ENCODE measurements around the gene NOVA1. TPM values are rescaled to one million over a fixed set of nuclear protein-coding genes. Genes with fewer than 3 reads are reported as not detected.

NOVA1 gene
- total RNA-seq, 4 donors from 2014 or later: 10.2 to 41.6 (median 22.3) TPM

- ATAC-seq (ENCODE audit: low FRiP score): no peak
- no peak for DNase-seq (ENCODE audit: low spot score)
- no peak for TF ChIP-seq CTCF (IDR thresholded peaks at IDR 0.05)
Observed at GRCh38 chr14:26500028-26500427, 97.8 kb downstream of the NOVA1 start.

GRCh38 chr14:26499546-26499945, 98.3 kb downstream of the NOVA1 start:
- ATAC-seq (ENCODE audit: low FRiP score) (no peak), DNase-seq (ENCODE audit: low spot score) (no peak)
- no peak for TF ChIP-seq CTCF (IDR thresholded peaks at IDR 0.05)

- DNase-seq (ENCODE audit: low spot score) (no peak), ATAC-seq (ENCODE audit: low FRiP score) (no peak)
- TF ChIP-seq CTCF (IDR thresholded peaks at IDR 0.05): no peak
Observed at GRCh38 chr14:26486922-26487321, 110.9 kb downstream of the NOVA1 start.

- no peak for TF ChIP-seq CTCF (IDR thresholded peaks at IDR 0.05)
- ATAC-seq (ENCODE audit: low FRiP score) (no peak), DNase-seq (ENCODE audit: low spot score) (no peak)
Observed at GRCh38 chr14:26484562-26484961, 113.3 kb downstream of the NOVA1 start.

GRCh38 chr14:26478967-26479366, 118.9 kb downstream of the NOVA1 start:
- ATAC-seq (ENCODE audit: low FRiP score): no peak
- no peak for DNase-seq (ENCODE audit: low spot score)
- no peak for TF ChIP-seq CTCF (IDR thresholded peaks at IDR 0.05)

GRCh38 chr14:26466862-26467261, 131.0 kb downstream of the NOVA1 start:
- TF ChIP-seq CTCF (IDR thresholded peaks at IDR 0.05): no peak
- ATAC-seq (ENCODE audit: low FRiP score) (no peak), DNase-seq (ENCODE audit: low spot score) (no peak)

GRCh38 chr14:26463136-26463535, 134.7 kb downstream of the NOVA1 start:
- ATAC-seq (ENCODE audit: low FRiP score): no peak
- no peak for TF ChIP-seq CTCF (IDR thresholded peaks at IDR 0.05)
- no peak for DNase-seq (ENCODE audit: low spot score)

Data from omental fat pad (tissue), 4 donors.